ENCODE results near the gene ANTXRL.
"Not testable (repeated sequence)": the region's sequence is repeated elsewhere in the genome, so short reads cannot be mapped to it uniquely, and the experiment has no call there.

Gene ANTXRL
- total RNA-seq = 0 to 0.18 (median 0) reads per million in 18 experiments

GRCh38 chr10:46286991-46287693 is at the start of gene ANTXRL:
ANTXRL (plus strand) TSS chr10:46286997; CDS start chr10:46287263, 266 bp downstream.
- DNase-seq = no peak

- no peak for DNase-seq
These were observed 48.8 kb upstream of the ANTXRL start for GRCh38 chr10:46237815-46238510.

- DNase-seq = peak; percentile 35 to 38
These were observed 47.5 kb upstream of the ANTXRL start for GRCh38 chr10:46239247-46239646.

GRCh38 chr10:46239993-46240683 is 46.7 kb upstream of the ANTXRL start:
- DNase-seq = no peak

- DNase-seq = no peak
These were observed 45.9 kb upstream of the ANTXRL start for GRCh38 chr10:46240684-46241565.

GRCh38 chr10:46245381-46245900 is 41.4 kb upstream of the ANTXRL start:
- no peak for DNase-seq

- not testable (repeated sequence) for DNase-seq
These were observed 40.2 kb upstream of the ANTXRL start for GRCh38 chr10:46246400-46247180.

- no peak for DNase-seq
These were observed 39.7 kb upstream of the ANTXRL start for GRCh38 chr10:46247181-46247475.

GRCh38 chr10:46247808-46248569 is 38.8 kb upstream of the ANTXRL start:
- DNase-seq = no peak

- DNase-seq = no peak
These were observed 38.1 kb upstream of the ANTXRL start for GRCh38 chr10:46248651-46249146.

- not testable (repeated sequence) for DNase-seq
These were observed 37.0 kb upstream of the ANTXRL start for GRCh38 chr10:46249617-46250344.

GRCh38 chr10:46250481-46250880 is 36.3 kb upstream of the ANTXRL start:
- no peak for DNase-seq

- no peak for DNase-seq
These were observed 35.6 kb upstream of the ANTXRL start for GRCh38 chr10:46250898-46251856.

GRCh38 chr10:46251857-46252847 is 34.6 kb upstream of the ANTXRL start:
- DNase-seq = peak in 1 of 2 donors; percentile 15

GRCh38 chr10:46253076-46254006 is 33.5 kb upstream of the ANTXRL start:
- no peak for DNase-seq

GRCh38 chr10:46254007-46254383 is 32.8 kb upstream of the ANTXRL start:
- DNase-seq = no peak
